Mesothelial cell of epicardium (in vitro differentiated cells): Measurements from ENCODE around the gene CLIC5. TPM values are rescaled to one million over a fixed set of nuclear protein-coding genes. Genes with fewer than 3 reads are reported as not detected.

Experiments
- DNase-seq, 2 experiments: peaks; one replicate each; pipeline ENCODE4 v3.0.0; 2021; ENCODE audit warnings: low spot score in 2 of 2; ENCODE audit not compliant: unreplicated experiment in 2 of 2
- H3K27ac Mint-ChIP-seq: 2 replicates; pipeline ENCODE4 v1.8.0; 2021; ENCODE audit warnings: mixed read lengths
- H3K27me3 Mint-ChIP-seq: 2 replicates; pipeline ENCODE4 v1.8.0; 2021; ENCODE audit warnings: low read depth, mixed read lengths
- H3K36me3 Mint-ChIP-seq: 2 replicates; pipeline ENCODE4 v1.8.0; 2021; ENCODE audit warnings: mixed read lengths
- H3K4me1 Mint-ChIP-seq: 2 replicates; pipeline ENCODE4 v1.8.0; 2021; ENCODE audit warnings: mixed read lengths
- H3K4me3 Mint-ChIP-seq: 2 replicates; pipeline ENCODE4 v1.8.0; 2021; ENCODE audit warnings: mild to moderate bottlenecking, moderate library complexity, mixed read lengths
- H3K9me3 Mint-ChIP-seq: 2 replicates; pipeline ENCODE4 v1.8.0; 2021; ENCODE audit warnings: mixed read lengths
- CTCF ChIP-seq: fragments of 200-600 bp; sonication (generic); IDR thresholded peaks from one replicate; pipeline ENCODE4 v1.5.0; 2021; ENCODE audit warnings: antibody characterized with exemption; ENCODE audit not compliant: unreplicated experiment
- total RNA-seq: library from RNA; stranded (reverse); gene quantifications from 3 replicates; pipeline ENCODE4 v1.2.1, GENCODE V29; 2021

The CLIC5 gene
- total RNA-seq, 1 donor from 2014 or later = 1.8 TPM

GRCh38 chr6:45858691-45859090, 157.0 kb downstream of the CLIC5 start:
- Mint-ChIP-seq H3K36me3 (no peaks in the 10 kb centered on the region), H3K9me3 (no peaks in the 10 kb centered on the region), H3K27ac (no peak overlapping the region), H3K27me3 (peaks cover 15% of the 10 kb centered on the region), H3K4me3 (no peak overlapping the region), H3K4me1 (peaks cover 7% of the 10 kb centered on the region)
- DNase-seq = no peak
- no peak for TF ChIP-seq CTCF

- Mint-ChIP-seq H3K36me3 (no peaks in the 10 kb centered on the region), H3K27me3 (peaks cover 15% of the 10 kb centered on the region), H3K4me3 (no peak overlapping the region), H3K27ac (no peak overlapping the region), H3K4me1 (peaks cover 7% of the 10 kb centered on the region), H3K9me3 (no peaks in the 10 kb centered on the region)
- TF ChIP-seq CTCF = no peak
- no peak for DNase-seq
Measured at GRCh38 chr6:45857827-45858226, 157.8 kb downstream of the CLIC5 start.

- H3K27me3 Mint-ChIP-seq = peaks cover 15% of the 10 kb centered on the region
- H3K4me3 Mint-ChIP-seq = no peak overlapping the region
- TF ChIP-seq CTCF = no peak
Measured at GRCh38 chr6:45855642-45856394, 159.8 kb downstream of the CLIC5 start.

GRCh38 chr6:45854149-45854742, 161.4 kb downstream of the CLIC5 start:
- no peak overlapping the region for H3K27ac Mint-ChIP-seq

More at GRCh38 chr6:45855642-45856394, 159.8 kb downstream of the CLIC5 start:
- H3K9me3 Mint-ChIP-seq = no peaks in the 10 kb centered on the region
- DNase-seq = no peak
- H3K27ac Mint-ChIP-seq = no peak overlapping the region
- no peaks in the 10 kb centered on the region for H3K36me3 Mint-ChIP-seq
- peaks cover 7% of the 10 kb centered on the region for H3K4me1 Mint-ChIP-seq

GRCh38 chr6:45851034-45851400, 164.6 kb downstream of the CLIC5 start:
- Mint-ChIP-seq H3K27me3 (no peaks in the 10 kb centered on the region), H3K9me3 (no peaks in the 10 kb centered on the region), H3K4me1 (peaks cover 12% of the 10 kb centered on the region), H3K27ac (no peak overlapping the region), H3K4me3 (no peak overlapping the region), H3K36me3 (no peaks in the 10 kb centered on the region)
- TF ChIP-seq CTCF = no peak
- no peak for DNase-seq

More at GRCh38 chr6:45854149-45854742, 161.4 kb downstream of the CLIC5 start:
- Mint-ChIP-seq H3K4me3 (no peak overlapping the region), H3K36me3 (no peaks in the 10 kb centered on the region), H3K4me1 (peaks cover 7% of the 10 kb centered on the region), H3K9me3 (no peaks in the 10 kb centered on the region), H3K27me3 (peaks cover 2% of the 10 kb centered on the region)
- TF ChIP-seq CTCF = no peak
- no peak for DNase-seq
